GM12872 (cell line): Measurements from ENCODE around the gene CACNA1B.

Experiments used
- CTCF ChIP-seq: IDR thresholded peaks from 3 replicates; pipeline ENCODE4 v1.5.1; 2011; ENCODE audit warnings: low read depth, mild to moderate bottlenecking, low read length, moderate library complexity; ENCODE audit not compliant: insufficient read depth

Gene CACNA1B

GRCh38 chr9:137843355-137843754, 34.2 kb upstream of the CACNA1B start:
- TF ChIP-seq CTCF, result no peak

- TF ChIP-seq CTCF, result no peak
These were observed 25.9 kb upstream of the CACNA1B start for GRCh38 chr9:137851516-137852267.

GRCh38 chr9:137853392-137853995, 24.1 kb upstream of the CACNA1B start:
- no peak for TF ChIP-seq CTCF

- no peak for TF ChIP-seq CTCF
These were observed 17.2 kb upstream of the CACNA1B start for GRCh38 chr9:137860361-137860760.

- TF ChIP-seq CTCF, result no peak
These were observed 11.9 kb upstream of the CACNA1B start for GRCh38 chr9:137865581-137866145.

GRCh38 chr9:137866226-137867141, 11.1 kb upstream of the CACNA1B start:
- no peak for TF ChIP-seq CTCF

- no peak for TF ChIP-seq CTCF
These were observed 7.2 kb upstream of the CACNA1B start for GRCh38 chr9:137870432-137870831.
